ENCODE data around the gene AXDND1.
A peak's percentile ranks its signal among the peaks of the same experiment; 100 is the strongest.

The AXDND1 gene

DNA sequence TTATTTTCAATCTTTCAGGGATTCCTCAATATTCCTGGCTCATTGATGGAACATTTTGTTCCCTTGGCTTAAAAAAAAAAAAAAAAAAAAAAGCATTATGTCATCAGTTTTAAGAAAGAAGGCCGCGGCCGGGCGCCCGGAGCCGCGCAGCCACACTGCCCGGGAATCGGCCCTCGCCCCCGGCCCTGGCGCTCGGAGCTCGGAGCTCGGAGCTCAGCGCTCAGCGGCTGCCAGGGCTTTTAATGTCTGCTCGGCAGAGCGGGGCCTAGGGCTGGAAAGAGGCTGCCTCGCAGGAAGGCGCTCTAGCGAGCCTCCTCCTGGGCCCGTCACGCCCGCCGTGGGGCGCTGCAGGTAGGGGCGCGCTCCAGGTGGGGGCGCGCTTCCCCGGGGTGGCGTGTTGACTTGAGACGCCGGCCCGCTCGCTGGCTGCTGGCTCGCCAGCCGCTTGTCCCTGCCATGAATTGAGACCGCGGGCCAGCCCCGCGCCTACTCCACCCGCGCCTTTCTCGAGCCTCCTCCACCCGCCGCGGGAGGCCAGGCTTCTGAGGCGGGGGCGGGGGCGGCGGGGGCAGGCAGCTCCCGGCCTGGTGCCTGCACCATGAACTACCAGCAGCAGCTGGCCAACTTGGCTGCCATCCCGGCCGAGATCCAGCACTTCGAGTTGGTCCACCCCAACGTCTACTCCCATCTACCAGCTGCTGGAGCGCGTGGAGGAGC lies 220.5 kb downstream of the AXDND1 start:
- H3K4me3 ChIP-seq (ENCODE audit: low read depth, low read length), result no peak overlapping the region
- TF ChIP-seq, protein P1, sequence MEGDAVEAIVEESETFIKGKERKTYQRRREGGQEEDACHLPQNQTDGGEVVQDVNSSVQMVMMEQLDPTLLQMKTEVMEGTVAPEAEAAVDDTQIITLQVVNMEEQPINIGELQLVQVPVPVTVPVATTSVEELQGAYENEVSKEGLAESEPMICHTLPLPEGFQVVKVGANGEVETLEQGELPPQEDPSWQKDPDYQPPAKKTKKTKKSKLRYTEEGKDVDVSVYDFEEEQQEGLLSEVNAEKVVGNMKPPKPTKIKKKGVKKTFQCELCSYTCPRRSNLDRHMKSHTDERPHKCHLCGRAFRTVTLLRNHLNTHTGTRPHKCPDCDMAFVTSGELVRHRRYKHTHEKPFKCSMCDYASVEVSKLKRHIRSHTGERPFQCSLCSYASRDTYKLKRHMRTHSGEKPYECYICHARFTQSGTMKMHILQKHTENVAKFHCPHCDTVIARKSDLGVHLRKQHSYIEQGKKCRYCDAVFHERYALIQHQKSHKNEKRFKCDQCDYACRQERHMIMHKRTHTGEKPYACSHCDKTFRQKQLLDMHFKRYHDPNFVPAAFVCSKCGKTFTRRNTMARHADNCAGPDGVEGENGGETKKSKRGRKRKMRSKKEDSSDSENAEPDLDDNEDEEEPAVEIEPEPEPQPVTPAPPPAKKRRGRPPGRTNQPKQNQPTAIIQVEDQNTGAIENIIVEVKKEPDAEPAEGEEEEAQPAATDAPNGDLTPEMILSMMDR (IDR thresholded peaks at IDR 0.05; ENCODE audit: borderline replicate concordance, insufficient read depth, low read depth, low read length), result 0 out of 2 replicates have a peak, but pooled peaks have one; percentile 14

DNA sequence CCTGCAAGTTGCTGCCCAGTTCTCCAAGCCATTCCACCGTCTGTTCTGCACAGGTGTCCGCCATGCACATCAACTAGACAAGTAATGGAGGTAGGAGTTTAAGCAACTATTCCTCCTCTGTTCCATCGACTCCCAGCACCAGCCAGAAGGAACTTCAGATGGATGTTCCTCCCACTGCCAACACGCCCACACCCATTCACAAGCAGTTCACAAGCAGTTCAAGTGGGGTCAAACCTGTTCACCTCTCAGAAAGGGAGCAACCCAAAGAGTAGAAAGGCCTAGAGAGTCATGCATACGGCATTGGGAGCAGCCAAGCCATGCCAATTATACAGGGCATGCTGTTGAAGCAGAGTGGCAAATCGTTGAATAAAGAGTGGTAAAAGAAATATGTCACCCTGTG lies 221.6 kb downstream of the AXDND1 start:
- TF ChIP-seq, protein P1 (IDR thresholded peaks at IDR 0.05; ENCODE audit: borderline replicate concordance, insufficient read depth, low read depth, low read length), result no peak
- H3K4me3 ChIP-seq (ENCODE audit: low read depth, low read length), result no peak overlapping the region

DNA sequence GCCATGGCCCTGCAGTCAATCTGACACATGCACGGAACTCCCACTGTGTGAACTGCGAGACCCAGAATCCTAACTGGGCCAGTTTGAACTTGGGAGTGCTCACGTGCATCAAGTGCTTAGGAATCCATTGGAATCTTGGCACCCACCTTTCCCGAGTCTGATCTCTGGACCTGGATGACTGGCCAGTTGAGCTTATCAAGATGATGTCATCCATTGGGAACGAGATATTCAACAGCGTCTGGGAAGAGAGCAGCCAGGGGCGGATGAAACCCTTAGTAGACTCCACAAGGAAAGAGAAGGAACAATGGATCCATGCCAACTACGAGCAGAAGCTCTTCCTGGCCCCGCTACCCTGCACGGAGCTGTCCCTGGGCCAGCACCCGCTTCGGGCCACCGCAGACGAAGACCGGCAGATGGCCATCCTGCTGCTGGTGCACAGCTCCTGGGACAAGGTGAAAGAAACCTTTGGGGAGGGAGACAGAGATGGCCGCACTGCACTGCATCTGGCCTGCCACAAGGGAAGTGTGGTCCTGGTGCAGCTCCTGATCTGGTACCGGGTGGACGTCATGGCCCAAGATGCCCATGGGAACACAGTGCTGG lies 222.8 kb downstream of the AXDND1 start:
- TF ChIP-seq, protein P1 (IDR thresholded peaks at IDR 0.05; ENCODE audit: borderline replicate concordance, insufficient read depth, low read depth, low read length), result no peak
- H3K4me3 ChIP-seq (ENCODE audit: low read depth, low read length), result no peak overlapping the region

DNA sequence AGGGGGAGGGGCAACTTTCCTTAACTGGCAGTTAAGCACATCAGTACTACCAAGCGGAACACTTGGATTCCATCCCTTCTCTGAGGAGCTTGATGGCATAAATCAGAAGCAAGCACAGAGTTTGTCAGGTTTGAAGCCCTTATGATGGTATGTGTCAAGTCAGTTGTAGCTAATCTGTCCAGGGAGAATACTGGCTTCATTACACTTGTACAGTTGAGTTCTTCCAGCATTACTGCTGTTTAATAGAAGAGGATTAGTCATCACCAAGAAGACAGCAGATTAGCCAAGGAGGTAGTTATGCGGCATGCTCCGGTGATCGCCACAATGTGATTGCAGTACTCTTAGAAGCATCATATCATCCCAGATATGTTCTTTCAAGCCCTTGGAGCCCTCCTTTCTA lies 223.7 kb downstream of the AXDND1 start:
- no peak overlapping the region for H3K4me3 ChIP-seq (ENCODE audit: low read depth, low read length)
- TF ChIP-seq, protein P1 (IDR thresholded peaks at IDR 0.05; ENCODE audit: borderline replicate concordance, insufficient read depth, low read depth, low read length), result no peak

DNA sequence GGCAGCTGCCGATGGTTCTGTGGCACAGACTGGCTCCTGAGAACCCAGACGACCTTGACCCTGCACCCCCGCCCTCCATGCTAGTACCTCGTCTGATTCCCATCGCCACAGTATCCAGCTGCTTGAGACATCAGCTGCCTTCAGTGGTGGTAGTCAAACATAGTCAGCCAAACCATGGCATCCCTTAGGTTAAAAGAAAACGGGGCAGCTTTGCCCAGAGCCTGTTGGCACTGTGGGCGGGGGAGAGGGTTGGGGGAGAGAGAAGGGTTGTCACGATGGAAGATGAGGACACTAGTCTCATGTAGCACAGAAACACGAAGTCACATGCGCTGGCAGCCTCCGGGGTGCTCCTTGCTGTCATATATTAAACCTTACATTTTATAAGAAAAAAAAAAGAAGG lies 224.9 kb downstream of the AXDND1 start:
- TF ChIP-seq, protein P1 (IDR thresholded peaks at IDR 0.05; ENCODE audit: borderline replicate concordance, insufficient read depth, low read depth, low read length), result no peak
- H3K4me3 ChIP-seq (ENCODE audit: low read depth, low read length), result no peak overlapping the region

DNA sequence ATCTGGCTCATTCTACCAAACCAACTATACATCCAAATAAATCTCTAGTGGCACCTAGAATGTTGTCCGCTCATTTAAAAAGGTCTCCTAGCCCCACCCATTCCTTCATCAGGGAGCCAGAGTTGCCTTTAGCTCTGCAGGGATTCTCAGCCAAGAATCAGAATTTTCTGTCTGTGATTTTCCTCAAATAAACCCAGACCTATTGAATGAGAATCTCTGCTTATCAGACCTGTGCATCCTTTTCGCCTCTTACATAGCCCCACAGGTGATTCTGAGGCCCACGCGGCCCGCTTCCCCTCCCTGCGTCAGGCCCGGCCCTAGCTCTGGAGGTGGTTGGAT lies 225.5 kb downstream of the AXDND1 start:
- H3K4me3 ChIP-seq (ENCODE audit: low read depth, low read length), result no peak overlapping the region
- TF ChIP-seq, protein P1 (IDR thresholded peaks at IDR 0.05; ENCODE audit: borderline replicate concordance, insufficient read depth, low read depth, low read length), result no peak
